HG02973 (cell line): ENCODE data around the gene EXT2.

ENCODE experiments used
- ATAC-seq: cut with Tn5 transposase; IDR thresholded peaks from one replicate; pipeline ENCODE4 v1.9.1; 2021; ENCODE audit warnings: moderate library complexity; ENCODE audit not compliant: unreplicated experiment

The EXT2 gene

GRCh38 chr11:44095506-44096359 is at the start of gene EXT2:
EXT2 (plus strand) TSS chr11:44095678; CDS start chr11:44107713, 12,035 bp downstream.
- peak; percentile 89 for ATAC-seq

- ATAC-seq, result no peak
Measured at GRCh38 chr11:44046182-44046581, 49.3 kb upstream of the EXT2 start.

GRCh38 chr11:44047298-44047697 is 48.2 kb upstream of the EXT2 start:
- no peak for ATAC-seq

GRCh38 chr11:44047931-44048431 is 47.5 kb upstream of the EXT2 start, which contains the start of gene ACCSL:
ACCSL (plus strand) TSS chr11:44047981; CDS start chr11:44048037, 56 bp downstream.
- no peak for ATAC-seq

GRCh38 chr11:44049832-44050231 is 45.6 kb upstream of the EXT2 start:
- no peak for ATAC-seq

GRCh38 chr11:44051171-44051570 is 44.3 kb upstream of the EXT2 start:
- no peak for ATAC-seq

- no peak for ATAC-seq
Measured at GRCh38 chr11:44057340-44057739, 38.1 kb upstream of the EXT2 start.

GRCh38 chr11:44058275-44058674 is 37.2 kb upstream of the EXT2 start:
- no peak for ATAC-seq

GRCh38 chr11:44065161-44065661 is 30.3 kb upstream of the EXT2 start:
- no peak for ATAC-seq

GRCh38 chr11:44065841-44066731 is 29.4 kb upstream of the EXT2 start, which contains the start of gene ACCS:
ACCS (plus strand) TSS chr11:44066270; CDS start chr11:44067628, 1,358 bp downstream.
- ATAC-seq, result peak; percentile 94

- no peak for ATAC-seq
Measured at GRCh38 chr11:44066732-44067141, 28.7 kb upstream of the EXT2 start.

GRCh38 chr11:44067266-44067665 is 28.2 kb upstream of the EXT2 start:
- no peak for ATAC-seq

GRCh38 chr11:44068180-44068579 is 27.3 kb upstream of the EXT2 start:
- ATAC-seq, result no peak

- ATAC-seq, result no peak
Measured at GRCh38 chr11:44071157-44071556, 24.3 kb upstream of the EXT2 start.

GRCh38 chr11:44072757-44073658 is 22.5 kb upstream of the EXT2 start:
- ATAC-seq, result no peak

- ATAC-seq, result no peak
Measured at GRCh38 chr11:44078794-44079193, 16.7 kb upstream of the EXT2 start.

GRCh38 chr11:44079376-44079775 is 16.1 kb upstream of the EXT2 start:
- ATAC-seq, result no peak

GRCh38 chr11:44080951-44081350 is 14.5 kb upstream of the EXT2 start:
- no peak for ATAC-seq

GRCh38 chr11:44082645-44083044 is 12.8 kb upstream of the EXT2 start:
- no peak for ATAC-seq

- ATAC-seq, result no peak
Measured at GRCh38 chr11:44083433-44083832, 12.0 kb upstream of the EXT2 start.
